Glutamatergic neuron (in vitro differentiated cells): Measurements from ENCODE around the gene ZNF518A. TPM values are rescaled to one million over a fixed set of nuclear protein-coding genes. Genes with fewer than 3 reads are reported as not detected.

Experiments
- DNase-seq: peaks from one replicate; pipeline ENCODE4 v3.0.0; 2022
- H3K27ac Mint-ChIP-seq: one replicate; pipeline ENCODE4 v1.8.0; 2020; ENCODE audit warnings: mild to moderate bottlenecking, mixed read lengths, inconsistent platforms; ENCODE audit not compliant: unreplicated experiment
- H3K27me3 Mint-ChIP-seq: one replicate; pipeline ENCODE4 v1.8.0; 2020; ENCODE audit warnings: mild to moderate bottlenecking, moderate library complexity, mixed read lengths, inconsistent platforms; ENCODE audit not compliant: unreplicated experiment
- H3K36me3 Mint-ChIP-seq: one replicate; pipeline ENCODE4 v1.8.0; 2020; ENCODE audit warnings: mild to moderate bottlenecking, mixed read lengths, inconsistent platforms; ENCODE audit not compliant: unreplicated experiment
- H3K4me1 Mint-ChIP-seq: one replicate; pipeline ENCODE4 v1.8.0; 2020; ENCODE audit warnings: mild to moderate bottlenecking, low read depth, mixed read lengths, inconsistent platforms; ENCODE audit not compliant: unreplicated experiment
- H3K4me3 Mint-ChIP-seq: one replicate; pipeline ENCODE4 v1.8.0; 2020; ENCODE audit warnings: mild to moderate bottlenecking, mixed read lengths, inconsistent platforms; ENCODE audit not compliant: unreplicated experiment
- H3K9me3 Mint-ChIP-seq: one replicate; pipeline ENCODE4 v1.8.0; 2020; ENCODE audit warnings: mild to moderate bottlenecking, moderate library complexity, mixed read lengths, inconsistent platforms; ENCODE audit not compliant: unreplicated experiment
- total RNA-seq: library from RNA; stranded (reverse); fragmentation: NEBNext Ultra II Directional; extraction: Animal tissue kit (Norgen Biotek cat#: 25700); gene quantifications from one replicate; pipeline ENCODE4 v1.2.1, GENCODE V29; 2021; ENCODE audit not compliant: unreplicated experiment
- TF ChIP-seq, protein P1 (sequence below): fragments of 200-600 bp; sonication (generic); IDR thresholded peaks from one replicate; pipeline ENCODE4 v1.5.0; 2021; ENCODE audit not compliant: partially characterized antibody, unreplicated experiment

The ZNF518A gene
- total RNA-seq, 1 donor from 2014 or later = 39.0 TPM

DNA sequence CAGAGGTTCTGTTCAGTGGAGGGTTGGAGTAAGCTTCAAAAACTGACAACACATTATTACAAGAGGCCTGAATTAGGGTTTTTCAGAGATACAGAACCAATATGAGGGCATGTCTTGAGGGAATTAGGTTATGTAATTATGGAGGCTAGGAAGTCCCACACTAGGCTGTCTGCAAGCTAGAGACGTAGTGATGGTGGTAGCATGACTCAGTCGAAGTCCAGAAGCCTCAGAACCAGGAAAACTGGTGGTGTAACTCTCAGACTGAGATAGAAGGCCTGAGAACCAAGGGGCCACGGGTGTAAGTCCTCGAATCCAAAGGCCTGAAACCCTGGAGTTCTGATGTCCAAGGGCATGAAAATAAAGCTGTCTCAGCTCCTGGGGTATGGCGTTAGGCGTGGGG, 35.6 kb downstream of the ZNF518A start:
- Mint-ChIP-seq H3K4me1 (no peaks in the 10 kb centered on the region), H3K9me3 (peaks cover 4% of the 10 kb centered on the region), H3K36me3 (peaks cover 5% of the 10 kb centered on the region), H3K4me3 (no peak overlapping the region), H3K27ac (no peak overlapping the region), H3K27me3 (peaks cover 2% of the 10 kb centered on the region)
- no peak for DNase-seq
- TF ChIP-seq, protein P1, sequence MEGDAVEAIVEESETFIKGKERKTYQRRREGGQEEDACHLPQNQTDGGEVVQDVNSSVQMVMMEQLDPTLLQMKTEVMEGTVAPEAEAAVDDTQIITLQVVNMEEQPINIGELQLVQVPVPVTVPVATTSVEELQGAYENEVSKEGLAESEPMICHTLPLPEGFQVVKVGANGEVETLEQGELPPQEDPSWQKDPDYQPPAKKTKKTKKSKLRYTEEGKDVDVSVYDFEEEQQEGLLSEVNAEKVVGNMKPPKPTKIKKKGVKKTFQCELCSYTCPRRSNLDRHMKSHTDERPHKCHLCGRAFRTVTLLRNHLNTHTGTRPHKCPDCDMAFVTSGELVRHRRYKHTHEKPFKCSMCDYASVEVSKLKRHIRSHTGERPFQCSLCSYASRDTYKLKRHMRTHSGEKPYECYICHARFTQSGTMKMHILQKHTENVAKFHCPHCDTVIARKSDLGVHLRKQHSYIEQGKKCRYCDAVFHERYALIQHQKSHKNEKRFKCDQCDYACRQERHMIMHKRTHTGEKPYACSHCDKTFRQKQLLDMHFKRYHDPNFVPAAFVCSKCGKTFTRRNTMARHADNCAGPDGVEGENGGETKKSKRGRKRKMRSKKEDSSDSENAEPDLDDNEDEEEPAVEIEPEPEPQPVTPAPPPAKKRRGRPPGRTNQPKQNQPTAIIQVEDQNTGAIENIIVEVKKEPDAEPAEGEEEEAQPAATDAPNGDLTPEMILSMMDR = no peak

DNA sequence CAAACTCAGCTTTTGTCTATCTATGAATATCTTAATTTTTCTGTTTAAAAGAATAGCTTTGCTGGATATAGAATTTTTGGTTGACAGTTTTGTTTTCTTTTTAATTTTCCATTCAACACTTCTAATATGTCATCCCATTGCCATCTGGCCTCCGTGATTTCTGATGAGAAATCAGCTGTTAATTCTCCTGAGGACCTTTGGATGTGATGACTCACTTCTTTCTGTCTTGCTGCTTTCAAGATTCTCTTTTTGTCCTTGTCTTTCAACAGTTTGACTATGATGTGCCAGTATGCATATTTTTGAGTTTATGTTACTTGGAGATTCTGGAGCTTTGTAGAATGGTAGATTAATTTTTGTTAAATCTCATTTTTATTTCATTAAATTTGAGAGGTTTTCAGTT, 38.4 kb downstream of the ZNF518A start:
- Mint-ChIP-seq H3K9me3 (peaks cover 4% of the 10 kb centered on the region), H3K36me3 (peaks cover 5% of the 10 kb centered on the region), H3K27me3 (peaks cover 2% of the 10 kb centered on the region), H3K4me3 (no peak overlapping the region), H3K27ac (no peak overlapping the region), H3K4me1 (no peaks in the 10 kb centered on the region)
- no peak for DNase-seq
- TF ChIP-seq, protein P1 = no peak

DNA sequence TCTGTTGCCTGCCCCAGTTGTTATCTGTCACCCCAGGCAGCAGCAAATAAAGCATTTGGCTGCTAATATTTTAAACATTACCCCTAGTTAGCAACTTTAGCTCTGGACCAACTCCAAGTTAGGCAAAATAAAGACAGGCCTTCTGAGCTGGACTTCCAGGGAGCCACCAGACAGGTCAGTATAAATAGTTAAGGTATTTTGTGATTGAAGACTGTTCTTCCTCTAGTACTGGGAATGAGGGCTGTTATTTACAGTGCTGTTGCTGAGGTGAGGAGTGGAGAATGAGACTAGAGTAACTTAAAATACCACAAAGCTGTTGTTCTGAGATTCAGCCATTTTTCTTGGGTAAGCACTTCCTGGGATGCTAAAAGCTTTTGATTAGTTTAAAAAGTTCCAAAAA, 40.1 kb downstream of the ZNF518A start:
- TF ChIP-seq, protein P1 = no peak
- peaks cover 4% of the 10 kb centered on the region for H3K9me3 Mint-ChIP-seq
- H3K27ac Mint-ChIP-seq = no peak overlapping the region
- peaks cover 5% of the 10 kb centered on the region for H3K36me3 Mint-ChIP-seq
- H3K27me3 Mint-ChIP-seq = no peaks in the 10 kb centered on the region
- no peak overlapping the region for H3K4me3 Mint-ChIP-seq
- no peak for DNase-seq
- no peaks in the 10 kb centered on the region for H3K4me1 Mint-ChIP-seq

- H3K9me3 Mint-ChIP-seq = peaks cover 4% of the 10 kb centered on the region
- H3K4me3 Mint-ChIP-seq = no peak overlapping the region
- no peaks in the 10 kb centered on the region for H3K36me3 Mint-ChIP-seq
- TF ChIP-seq, protein P1 = no peak
- no peaks in the 10 kb centered on the region for H3K4me1 Mint-ChIP-seq
- no peak overlapping the region for H3K27ac Mint-ChIP-seq
- DNase-seq = no peak
- H3K27me3 Mint-ChIP-seq = no peaks in the 10 kb centered on the region
Observed at GRCh38 chr10:96172666-96173065, 42.6 kb downstream of the ZNF518A start.

DNA sequence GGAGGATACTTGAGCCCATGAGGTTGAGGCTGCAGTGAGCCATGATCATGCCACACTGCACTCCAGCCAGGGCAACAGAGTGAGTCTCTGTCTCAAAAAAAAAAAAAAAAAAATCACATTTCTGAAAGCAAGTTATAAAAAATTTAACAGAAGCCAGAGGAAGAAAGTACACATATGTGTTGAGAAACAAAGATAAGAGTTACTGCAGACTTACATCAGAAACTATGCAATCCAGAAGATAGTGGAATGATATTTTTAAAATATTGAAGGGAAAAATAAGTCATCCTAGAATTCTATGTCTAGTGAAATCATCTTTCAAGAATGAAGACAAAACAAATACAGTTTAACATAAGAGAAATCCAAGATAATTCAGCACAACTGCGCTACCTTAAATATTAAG, 46.9 kb downstream of the ZNF518A start:
- no peaks in the 10 kb centered on the region for H3K27me3 Mint-ChIP-seq
- H3K4me3 Mint-ChIP-seq = no peak overlapping the region
- no peaks in the 10 kb centered on the region for H3K4me1 Mint-ChIP-seq
- no peak overlapping the region for H3K27ac Mint-ChIP-seq
- no peaks in the 10 kb centered on the region for H3K36me3 Mint-ChIP-seq
- peaks cover 3% of the 10 kb centered on the region for H3K9me3 Mint-ChIP-seq
- TF ChIP-seq, protein P1 = no peak
- no peak for DNase-seq
